Astrocyte (in vitro differentiated cells and primary cell): ENCODE measurements around the gene AZI2. TPM values are rescaled to one million over a fixed set of nuclear protein-coding genes. Genes with fewer than 3 reads are reported as not detected.

Experiments
- DNase-seq: peaks from one replicate; pipeline ENCODE4 v3.0.0-alpha.2; 2010; ENCODE audit warnings: low read depth
- FAIRE-seq: peaks from 2 replicates; lab custom pipeline; 2011; peaks lifted over from hg19 to GRCh38; lab: Jason Lieb, UNC
- H2AFZ ChIP-seq: 2 replicates; pipeline ENCODE4 v1.6.0; 2012; ENCODE audit warnings: low read depth, low read length, inconsistent platforms
- H3K27ac ChIP-seq: 2 replicates; pipeline ENCODE4 v1.5.1; 2011; ENCODE audit warnings: low read depth, low read length, inconsistent platforms
- H3K27me3 ChIP-seq: 2 replicates; pipeline ENCODE4 v1.6.0; 2011; ENCODE audit warnings: low read length, inconsistent platforms; ENCODE audit not compliant: insufficient read depth
- H3K36me3 ChIP-seq: 2 replicates; pipeline ENCODE4 v1.5.1; 2011; ENCODE audit warnings: low read length, inconsistent platforms; ENCODE audit not compliant: insufficient read depth
- H3K4me1 ChIP-seq: 2 replicates; pipeline ENCODE4 v1.5.1; 2011; ENCODE audit warnings: low read length, inconsistent platforms; ENCODE audit not compliant: insufficient read depth
- H3K4me2 ChIP-seq: 2 replicates; pipeline ENCODE4 v1.6.0; 2012; ENCODE audit warnings: low read length, inconsistent platforms
- H3K4me3 ChIP-seq: 2 replicates; pipeline ENCODE4 v1.5.1; 2011; ENCODE audit warnings: low read depth, mild to moderate bottlenecking, low read length, inconsistent platforms; ENCODE audit not compliant: insufficient read depth
- H3K79me2 ChIP-seq: 2 replicates; pipeline ENCODE4 v1.6.0; 2012; ENCODE audit warnings: mild to moderate bottlenecking, low read length, inconsistent platforms; ENCODE audit not compliant: insufficient read depth
- H3K9ac ChIP-seq: 2 replicates; pipeline ENCODE4 v1.6.0; 2012; ENCODE audit warnings: mild to moderate bottlenecking, low read length, inconsistent platforms
- H3K9me3 ChIP-seq: 2 replicates; pipeline ENCODE4 v1.5.1; 2012; ENCODE audit warnings: low read depth, mild to moderate bottlenecking, low read length, inconsistent platforms; ENCODE audit not compliant: insufficient read depth
- H4K20me1 ChIP-seq: 2 replicates; pipeline ENCODE4 v1.6.0; 2012; ENCODE audit warnings: low read length, inconsistent platforms; ENCODE audit not compliant: insufficient read depth
- H3K27ac Mint-ChIP-seq: one replicate; pipeline ENCODE4 v1.8.0; 2021; ENCODE audit warnings: mild to moderate bottlenecking, mixed read lengths; ENCODE audit not compliant: unreplicated experiment
- H3K27me3 Mint-ChIP-seq: one replicate; pipeline ENCODE4 v1.8.0; 2021; ENCODE audit warnings: low read depth, mixed read lengths; ENCODE audit not compliant: unreplicated experiment
- H3K36me3 Mint-ChIP-seq: one replicate; pipeline ENCODE4 v1.8.0; 2021; ENCODE audit warnings: low read depth, mixed read lengths; ENCODE audit not compliant: unreplicated experiment
- H3K4me1 Mint-ChIP-seq: one replicate; pipeline ENCODE4 v1.8.0; 2021; ENCODE audit warnings: low read depth, mixed read lengths; ENCODE audit not compliant: unreplicated experiment
- H3K4me3 Mint-ChIP-seq: one replicate; pipeline ENCODE4 v1.8.0; 2021; ENCODE audit warnings: mild to moderate bottlenecking, moderate library complexity, mixed read lengths; ENCODE audit not compliant: unreplicated experiment
- H3K9me3 Mint-ChIP-seq: one replicate; pipeline ENCODE4 v1.8.0; 2021; ENCODE audit warnings: mild to moderate bottlenecking, mixed read lengths; ENCODE audit not compliant: unreplicated experiment
- CTCF ChIP-seq: IDR thresholded peaks from 2 replicates; pipeline ENCODE4 v1.5.1; 2011; ENCODE audit warnings: low read depth, mild to moderate bottlenecking, inconsistent platforms, low read length, moderate library complexity; ENCODE audit not compliant: insufficient read depth
- EZH2 ChIP-seq: IDR thresholded peaks from 2 replicates; pipeline ENCODE4 v1.6.1; 2012; ENCODE audit warnings: mild to moderate bottlenecking, low read length, inconsistent platforms; ENCODE audit not compliant: insufficient read depth
- total RNA-seq: library from RNA; stranded (reverse); gene quantifications from 2 replicates; pipeline ENCODE4 v1.2.1, GENCODE V29; 2021

AZI2 gene
- total RNA-seq, 1 donor from 2014 or later: 99.1 TPM

- Histone ChIP-seq H4K20me1 (no peaks in the 10 kb centered on the region), H3K79me2 (no peaks in the 10 kb centered on the region), H2AFZ (no peak overlapping the region), H3K4me2 (no peak overlapping the region), H3K4me3 (no peak overlapping the region), H3K27ac (no peak overlapping the region), H3K9me3 (no peaks in the 10 kb centered on the region), H3K4me1 (no peaks in the 10 kb centered on the region), H3K36me3 (peaks cover 2% of the 10 kb centered on the region), H3K9ac (no peak overlapping the region), H3K27me3 (no peaks in the 10 kb centered on the region)
- Mint-ChIP-seq H3K9me3 (peaks cover 21% of the 10 kb centered on the region), H3K27ac (no peak overlapping the region), H3K4me1 (no peaks in the 10 kb centered on the region), H3K36me3 (peaks cover 23% of the 10 kb centered on the region), H3K27me3 (no peaks in the 10 kb centered on the region), H3K4me3 (no peak overlapping the region)
- DNase-seq (no peak), FAIRE-seq (no peak)
- TF ChIP-seq EZH2 (no peak), CTCF (no peak)
Observed at GRCh38 chr3:28273837-28274236, 74.8 kb downstream of the AZI2 start.

Other genes starting within 250 kb of the AZI2 start
- 10.3 and 13.4 TPM in 2 replicates for gene CMC1, start 107.2 kb downstream of the AZI2 start, total RNA-seq
- gene ZCWPW2, start 103 bp downstream of the AZI2 start, total RNA-seq: 0.57 and 1.0 TPM in 2 replicates